HG02943 (cell line): ENCODE data around the gene KDM4E.
"Not testable (repeated sequence)": the region's sequence is repeated elsewhere in the genome, so short reads cannot be mapped to it uniquely, and the experiment has no call there.

Experiments
- ATAC-seq: cut with Tn5 transposase; IDR thresholded peaks from one replicate; pipeline ENCODE4 v1.9.1; 2021; ENCODE audit warnings: mild to moderate bottlenecking, low read depth, moderate library complexity; ENCODE audit not compliant: unreplicated experiment

The KDM4E gene

GRCh38 chr11:95024958-95025357 is at the start of gene KDM4E:
TSS of gene KDM4E (plus strand) at chr11:95025258. CDS start at chr11:95025558, 300 bp downstream.
- ATAC-seq = no peak

GRCh38 chr11:94975599-94975998 is 49.5 kb upstream of the KDM4E start:
- no peak for ATAC-seq

- ATAC-seq = no peak
Measured at GRCh38 chr11:94987378-94987777, 37.7 kb upstream of the KDM4E start.

GRCh38 chr11:94988748-94989147 is 36.3 kb upstream of the KDM4E start:
- no peak for ATAC-seq

- no peak for ATAC-seq
Measured at GRCh38 chr11:94993400-94993943, 31.6 kb upstream of the KDM4E start.

- no peak for ATAC-seq
Measured at GRCh38 chr11:94997437-94997836, 27.6 kb upstream of the KDM4E start.

GRCh38 chr11:94998285-94998684 is 26.8 kb upstream of the KDM4E start:
- ATAC-seq = no peak

- ATAC-seq = no peak
Measured at GRCh38 chr11:95003716-95004115, 21.3 kb upstream of the KDM4E start.

- ATAC-seq = no peak
Measured at GRCh38 chr11:95005642-95006041, 19.4 kb upstream of the KDM4E start.

GRCh38 chr11:95011376-95011775 is 13.7 kb upstream of the KDM4E start:
- no peak for ATAC-seq

- ATAC-seq = no peak
Measured at GRCh38 chr11:95014184-95014821, 10.8 kb upstream of the KDM4E start.

GRCh38 chr11:95016139-95016538 is 8.9 kb upstream of the KDM4E start:
- no peak for ATAC-seq

- ATAC-seq = not testable (repeated sequence)
Measured at GRCh38 chr11:95021468-95021867, 3.6 kb upstream of the KDM4E start.

GRCh38 chr11:95025594-95025993 is 536 bp downstream of the KDM4E start:
- ATAC-seq = not testable (repeated sequence)

GRCh38 chr11:95028357-95028756 is 3.3 kb downstream of the KDM4E start:
- no peak for ATAC-seq

GRCh38 chr11:95033051-95033450 is 8.0 kb downstream of the KDM4E start:
- no peak for ATAC-seq

- no peak for ATAC-seq
Measured at GRCh38 chr11:95035316-95035715, 10.3 kb downstream of the KDM4E start.

GRCh38 chr11:95037356-95038035 is 12.4 kb downstream of the KDM4E start:
- not testable (repeated sequence) for ATAC-seq

GRCh38 chr11:95042239-95042638 is 17.2 kb downstream of the KDM4E start:
- ATAC-seq = no peak

- no peak for ATAC-seq
Measured at GRCh38 chr11:95042906-95043305, 17.8 kb downstream of the KDM4E start.

- no peak for ATAC-seq
Measured at GRCh38 chr11:95044010-95044409, 19.0 kb downstream of the KDM4E start.

- ATAC-seq = no peak
Measured at GRCh38 chr11:95045812-95046211, 20.8 kb downstream of the KDM4E start.
